Endothelial cell (in vitro differentiated cells): ENCODE measurements around the gene SLC43A3. TPM values are rescaled to one million over a fixed set of nuclear protein-coding genes. Genes with fewer than 3 reads are reported as not detected.

Source experiments
- DNase-seq: peaks from one replicate; pipeline ENCODE4 v3.0.0; 2021; ENCODE audit warnings: low spot score
- H3K27ac Mint-ChIP-seq: one replicate; pipeline ENCODE4 v1.8.0; 2021; ENCODE audit warnings: mixed read lengths, inconsistent platforms; ENCODE audit not compliant: unreplicated experiment
- H3K27me3 Mint-ChIP-seq: one replicate; pipeline ENCODE4 v1.8.0; 2021; ENCODE audit warnings: mild to moderate bottlenecking, moderate library complexity, mixed read lengths, inconsistent platforms; ENCODE audit not compliant: unreplicated experiment
- H3K36me3 Mint-ChIP-seq: one replicate; pipeline ENCODE4 v1.8.0; 2021; ENCODE audit warnings: mild to moderate bottlenecking, low read depth, mixed read lengths, inconsistent platforms; ENCODE audit not compliant: unreplicated experiment
- H3K4me1 Mint-ChIP-seq: one replicate; pipeline ENCODE4 v1.8.0; 2021; ENCODE audit warnings: mild to moderate bottlenecking, mixed read lengths, inconsistent platforms; ENCODE audit not compliant: unreplicated experiment
- H3K4me3 Mint-ChIP-seq: one replicate; pipeline ENCODE4 v1.8.0; 2021; ENCODE audit warnings: mild to moderate bottlenecking, mixed read lengths, inconsistent platforms; ENCODE audit not compliant: unreplicated experiment
- H3K9me3 Mint-ChIP-seq: one replicate; pipeline ENCODE4 v1.8.0; 2021; ENCODE audit warnings: mixed read lengths, inconsistent platforms; ENCODE audit not compliant: unreplicated experiment
- CTCF ChIP-seq: fragments of 200-600 bp; sonication (generic); IDR thresholded peaks from one replicate; pipeline ENCODE4 v1.5.0; 2021; ENCODE audit warnings: antibody characterized with exemption; ENCODE audit not compliant: unreplicated experiment
- total RNA-seq: library from RNA; stranded (reverse); fragmentation: NEBNext Ultra II Directional; extraction: Animal tissue kit (Norgen Biotek cat#: 25700); gene quantifications from one replicate; pipeline ENCODE4 v1.2.1, GENCODE V29; 2021; ENCODE audit not compliant: unreplicated experiment

Gene SLC43A3
- total RNA-seq, 1 donor from 2014 or later = 17.5 TPM

GRCh38 chr11:57360991-57361390 lies 65.9 kb downstream of the SLC43A3 start:
- Mint-ChIP-seq H3K4me3 (no peak overlapping the region), H3K4me1 (no peaks in the 10 kb centered on the region), H3K27ac (no peak overlapping the region), H3K9me3 (no peaks in the 10 kb centered on the region), H3K27me3 (peaks cover 5% of the 10 kb centered on the region), H3K36me3 (no peaks in the 10 kb centered on the region)
- no peak for TF ChIP-seq CTCF
- DNase-seq = no peak

- Mint-ChIP-seq H3K9me3 (no peaks in the 10 kb centered on the region), H3K36me3 (no peaks in the 10 kb centered on the region), H3K27ac (no peak overlapping the region), H3K27me3 (peaks cover 5% of the 10 kb centered on the region), H3K4me3 (no peak overlapping the region), H3K4me1 (no peaks in the 10 kb centered on the region)
- TF ChIP-seq CTCF = no peak
- DNase-seq = no peak
Measured at GRCh38 chr11:57359896-57360690, 66.8 kb downstream of the SLC43A3 start.

GRCh38 chr11:57359396-57359795 lies 67.5 kb downstream of the SLC43A3 start:
- no peak overlapping the region for H3K27ac Mint-ChIP-seq
- no peaks in the 10 kb centered on the region for H3K4me1 Mint-ChIP-seq
- no peaks in the 10 kb centered on the region for H3K36me3 Mint-ChIP-seq
- peaks cover 6% of the 10 kb centered on the region for H3K27me3 Mint-ChIP-seq
- TF ChIP-seq CTCF = no peak
- DNase-seq = no peak
- no peaks in the 10 kb centered on the region for H3K9me3 Mint-ChIP-seq
- H3K4me3 Mint-ChIP-seq = no peak overlapping the region

- Mint-ChIP-seq H3K4me1 (no peaks in the 10 kb centered on the region), H3K9me3 (no peaks in the 10 kb centered on the region), H3K4me3 (no peak overlapping the region), H3K36me3 (no peaks in the 10 kb centered on the region), H3K27ac (no peak overlapping the region), H3K27me3 (peaks cover 5% of the 10 kb centered on the region)
- no peak for TF ChIP-seq CTCF
- no peak for DNase-seq
Measured at GRCh38 chr11:57358991-57359390, 67.9 kb downstream of the SLC43A3 start.

- Mint-ChIP-seq H3K4me3 (no peak overlapping the region), H3K9me3 (no peaks in the 10 kb centered on the region), H3K36me3 (no peaks in the 10 kb centered on the region), H3K27me3 (peaks cover 6% of the 10 kb centered on the region), H3K4me1 (no peaks in the 10 kb centered on the region), H3K27ac (no peak overlapping the region)
- DNase-seq = no peak
- TF ChIP-seq CTCF = no peak
Measured at GRCh38 chr11:57358543-57358961, 68.4 kb downstream of the SLC43A3 start.
